Stimulated activated CD8-positive, alpha-beta memory T cell treated with anti-CD3 and anti-CD28 coated beads, Interleukin-12 subunit alpha, Interleukin-12 subunit beta, amount 100 ng/mL, for 1 hour (primary cell): Measurements from ENCODE around the gene SDK1.
A peak's percentile ranks its signal among the peaks of the same experiment; 100 is the strongest.

ENCODE experiments used
- DNase-seq: peaks from one replicate; pipeline ENCODE4 v3.0.0-alpha.2; 2020; ENCODE audit warnings: low read depth

Gene SDK1

GRCh38 chr7:3880228-3880987 lies 579.4 kb downstream of the SDK1 start:
- DNase-seq, result no peak

DNA sequence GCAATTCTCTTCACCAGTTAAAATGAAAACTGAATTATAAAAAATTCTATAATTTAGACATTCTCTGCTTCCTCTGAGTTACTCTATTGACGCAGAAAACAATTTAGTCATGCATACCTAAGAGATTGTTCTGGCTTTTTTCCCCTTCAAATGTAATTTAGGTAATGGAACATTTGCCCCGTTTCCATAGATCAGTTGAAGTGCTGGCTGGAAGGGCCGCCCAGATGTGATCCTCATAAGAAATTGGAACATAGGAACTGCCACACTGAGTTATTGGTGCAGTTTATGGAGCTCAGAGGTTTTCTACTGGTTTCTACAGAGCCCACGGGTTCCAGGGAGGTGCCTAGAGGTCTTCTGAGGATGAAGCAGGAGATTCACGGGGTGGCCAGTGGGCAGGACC lies 581.7 kb downstream of the SDK1 start:
- no peak for DNase-seq

DNA sequence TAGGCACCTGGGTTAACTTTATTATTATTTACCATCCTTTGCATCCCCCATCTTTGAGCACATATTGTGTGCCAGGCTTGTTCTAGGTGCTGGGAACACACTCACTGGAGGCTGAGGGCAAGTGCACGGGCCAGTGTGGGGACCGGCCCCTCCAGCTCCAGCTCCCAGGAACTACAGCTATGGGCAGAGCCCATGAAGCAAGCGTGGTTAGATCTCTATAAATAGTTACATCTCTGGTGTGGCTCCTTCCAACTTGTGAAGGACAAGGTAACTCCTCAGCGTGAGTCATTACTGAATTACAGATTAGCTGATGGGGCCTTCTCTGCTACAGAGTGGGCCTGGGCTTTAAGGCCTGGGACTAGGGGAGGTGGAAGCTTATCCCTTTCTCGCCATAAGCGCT lies 583.5 kb downstream of the SDK1 start:
- no peak for DNase-seq

GRCh38 chr7:3887096-3887690 lies 586.1 kb downstream of the SDK1 start:
- no peak for DNase-seq

- no peak for DNase-seq
Observed at GRCh38 chr7:3888096-3888495, 587.0 kb downstream of the SDK1 start.

DNA sequence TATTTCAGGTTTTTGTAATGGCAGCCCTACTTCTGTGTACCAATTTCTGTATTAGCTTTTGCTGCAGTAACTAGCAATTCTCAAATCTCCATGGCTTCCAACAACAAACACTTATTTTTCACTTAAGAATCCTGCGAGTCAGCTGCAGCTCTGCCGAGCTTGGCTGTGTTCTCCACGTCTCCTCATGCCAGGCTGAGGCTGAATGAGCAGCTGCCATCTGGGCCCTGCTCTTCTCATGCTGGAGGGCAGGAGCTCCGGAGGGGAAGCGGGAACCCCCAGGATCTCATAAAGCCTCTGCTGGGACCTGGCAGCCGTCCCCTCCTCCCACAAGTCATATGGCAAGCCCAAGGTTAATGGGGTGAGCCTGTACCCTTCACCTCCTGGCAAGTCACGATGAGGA lies 591.1 kb downstream of the SDK1 start:
- no peak for DNase-seq

- DNase-seq, result no peak
Observed at GRCh38 chr7:3892686-3893085, 591.6 kb downstream of the SDK1 start.

DNA sequence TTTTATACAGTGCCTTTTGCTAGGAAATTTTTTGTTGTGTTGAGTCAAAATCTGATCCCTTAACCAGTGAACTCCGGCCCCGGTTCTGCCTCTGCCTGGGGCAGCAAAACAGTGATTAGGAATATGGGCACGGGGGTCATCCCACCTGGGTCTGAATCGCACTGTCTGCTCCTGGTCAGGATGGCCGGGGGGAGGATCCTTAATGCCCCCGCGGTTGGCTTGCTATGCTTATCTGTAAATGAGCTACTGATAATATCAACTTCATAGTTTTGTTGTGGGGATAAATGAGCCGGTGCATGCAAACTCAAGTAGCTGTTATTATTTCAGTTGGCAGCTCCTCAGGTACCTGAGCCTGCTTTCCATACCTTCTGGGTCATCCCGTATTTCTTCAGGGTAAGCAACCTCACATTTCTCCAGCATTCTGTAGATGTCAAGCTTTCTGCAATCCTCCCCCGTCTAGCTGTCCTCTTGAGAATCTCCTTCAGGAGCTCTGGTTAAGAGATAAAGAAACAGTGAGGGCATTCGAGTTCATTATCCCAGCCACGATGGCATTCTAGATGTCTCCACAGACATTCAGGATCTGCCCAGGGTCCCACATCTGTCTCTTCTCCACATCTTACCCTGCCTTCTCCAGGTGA lies 592.2 kb downstream of the SDK1 start:
- no peak for DNase-seq

GRCh38 chr7:3893789-3894153 lies 592.7 kb downstream of the SDK1 start:
- no peak for DNase-seq

GRCh38 chr7:3895341-3896116 lies 594.5 kb downstream of the SDK1 start:
- no peak for DNase-seq

DNA sequence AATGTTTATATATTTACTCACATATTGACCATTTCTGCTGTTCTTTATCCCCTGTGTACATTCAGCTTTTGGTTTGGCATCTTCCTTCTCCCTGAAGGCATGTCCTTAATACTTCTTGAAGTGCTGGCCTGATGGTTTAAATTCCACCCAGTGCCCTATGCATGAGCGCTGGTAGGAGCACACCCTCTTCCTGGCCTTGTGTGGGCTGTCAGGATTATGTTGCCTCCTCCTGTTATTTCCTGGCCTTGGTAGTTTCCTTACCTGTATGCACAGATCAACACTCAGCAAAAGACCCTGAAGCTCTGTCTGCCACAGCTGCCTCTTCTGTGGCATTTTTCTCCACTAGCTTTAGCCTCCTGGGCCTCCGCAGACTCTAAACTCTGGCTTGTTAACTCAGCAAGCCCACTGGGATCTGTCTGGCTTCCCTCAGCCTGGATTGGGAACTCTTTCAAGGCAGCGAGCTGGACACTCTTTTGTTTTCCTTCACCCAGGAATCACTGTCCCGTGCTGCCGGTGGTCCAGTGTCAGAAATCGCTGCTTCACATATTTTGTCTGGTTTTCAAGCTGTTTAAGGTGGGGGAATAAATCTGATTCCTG lies 595.2 kb downstream of the SDK1 start:
- no peak for DNase-seq

GRCh38 chr7:3897430-3898372 lies 596.6 kb downstream of the SDK1 start:
- peak; percentile 6 for DNase-seq

DNA sequence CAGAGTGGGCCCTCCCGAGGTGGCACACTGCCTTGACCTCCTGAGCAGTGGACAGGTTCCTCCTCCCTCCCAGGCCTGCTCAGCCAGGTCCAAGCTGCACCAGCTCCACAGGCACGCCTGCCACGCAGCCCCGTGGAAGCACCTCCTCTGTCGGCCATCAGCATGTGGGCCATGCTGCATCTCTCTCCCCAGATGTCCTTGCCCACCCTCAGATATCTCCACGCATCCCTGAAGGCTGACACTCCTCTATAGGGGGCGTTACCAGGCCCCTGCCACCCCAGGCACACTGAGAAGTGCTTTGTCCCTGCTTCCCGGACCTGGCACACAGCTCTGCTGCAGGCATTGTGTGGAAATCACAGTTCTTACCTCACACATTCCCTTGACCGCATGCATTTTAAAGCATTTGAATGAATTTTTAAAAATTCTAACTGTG lies 598.5 kb downstream of the SDK1 start:
- DNase-seq, result no peak

DNA sequence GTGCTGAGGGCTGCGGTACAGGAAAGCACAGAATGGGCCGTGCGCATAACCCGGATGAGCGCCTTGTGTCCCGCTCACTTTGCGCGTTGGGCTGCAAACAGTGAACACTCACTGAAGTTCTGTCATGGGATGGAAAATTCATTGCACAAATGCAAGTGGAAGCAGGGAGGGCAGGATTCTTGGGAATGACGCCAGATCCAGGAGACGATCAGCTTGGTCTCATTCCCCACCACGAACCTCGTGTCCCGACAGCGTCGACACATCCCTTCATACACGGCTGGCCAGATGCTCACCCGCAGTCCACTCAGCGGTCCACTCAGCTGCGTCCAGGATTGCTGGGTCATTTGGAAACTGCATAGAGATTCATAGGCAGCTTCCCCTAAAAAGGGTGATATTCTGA lies 607.1 kb downstream of the SDK1 start:
- DNase-seq, result no peak

DNA sequence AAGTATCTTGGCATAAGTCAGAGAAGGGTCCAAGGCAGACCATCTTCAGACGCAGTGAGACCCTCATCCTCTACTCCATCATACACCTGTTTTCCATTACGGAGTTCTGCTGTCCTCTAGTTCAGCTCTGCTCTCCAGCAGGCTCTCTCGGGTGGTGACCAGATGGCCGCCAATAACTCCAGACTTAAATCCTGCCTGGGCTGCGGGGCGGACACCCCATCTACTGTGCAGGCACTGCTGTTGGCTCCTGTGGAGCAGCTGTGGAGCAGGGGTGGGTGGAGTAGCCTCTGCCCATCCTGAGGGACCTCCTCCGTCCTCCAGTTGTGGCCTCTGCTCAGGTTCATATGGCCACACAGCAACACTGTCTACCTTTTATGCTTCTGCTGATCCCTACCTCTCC lies 608.1 kb downstream of the SDK1 start:
- no peak for DNase-seq

DNA sequence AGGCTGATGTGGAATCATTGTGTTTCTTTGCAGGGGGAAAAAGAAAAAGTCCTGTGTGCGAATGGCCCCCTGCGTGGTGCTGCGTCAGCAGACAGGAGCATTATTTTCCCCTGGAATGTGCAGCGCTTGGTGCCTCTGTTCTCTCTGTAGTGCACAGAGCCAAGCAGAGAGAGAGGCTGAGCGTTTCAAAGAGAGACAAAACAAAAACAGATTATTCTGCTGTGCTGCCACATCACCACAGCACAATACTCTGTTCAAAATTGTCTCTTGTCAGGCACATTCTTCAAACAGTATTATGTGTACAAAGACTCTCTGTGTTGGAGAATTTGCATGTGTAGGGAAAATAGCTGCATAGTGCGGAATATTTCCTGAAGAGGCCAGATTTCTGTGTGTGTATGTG lies 609.0 kb downstream of the SDK1 start:
- DNase-seq, result no peak

GRCh38 chr7:3911685-3912084 lies 610.6 kb downstream of the SDK1 start:
- no peak for DNase-seq

DNA sequence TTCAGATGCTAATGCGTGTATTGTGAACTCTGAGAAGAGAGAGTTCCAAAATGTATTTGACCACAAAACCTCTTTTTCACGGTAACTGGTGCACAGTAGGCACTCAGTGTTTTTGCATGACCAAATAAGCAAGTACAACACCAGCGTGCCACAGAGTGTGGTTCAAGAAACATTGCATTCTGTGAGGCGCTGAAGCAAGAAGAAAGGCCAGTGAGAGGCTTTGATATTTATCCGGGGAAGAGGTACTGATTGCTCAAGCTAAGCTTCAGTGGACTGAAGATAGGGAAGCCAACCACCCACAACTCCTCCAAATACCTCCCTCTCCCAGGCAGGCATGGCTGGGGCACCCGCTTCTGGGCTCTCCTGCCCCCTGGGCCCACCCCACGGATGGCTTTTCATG lies 611.2 kb downstream of the SDK1 start:
- no peak for DNase-seq

DNA sequence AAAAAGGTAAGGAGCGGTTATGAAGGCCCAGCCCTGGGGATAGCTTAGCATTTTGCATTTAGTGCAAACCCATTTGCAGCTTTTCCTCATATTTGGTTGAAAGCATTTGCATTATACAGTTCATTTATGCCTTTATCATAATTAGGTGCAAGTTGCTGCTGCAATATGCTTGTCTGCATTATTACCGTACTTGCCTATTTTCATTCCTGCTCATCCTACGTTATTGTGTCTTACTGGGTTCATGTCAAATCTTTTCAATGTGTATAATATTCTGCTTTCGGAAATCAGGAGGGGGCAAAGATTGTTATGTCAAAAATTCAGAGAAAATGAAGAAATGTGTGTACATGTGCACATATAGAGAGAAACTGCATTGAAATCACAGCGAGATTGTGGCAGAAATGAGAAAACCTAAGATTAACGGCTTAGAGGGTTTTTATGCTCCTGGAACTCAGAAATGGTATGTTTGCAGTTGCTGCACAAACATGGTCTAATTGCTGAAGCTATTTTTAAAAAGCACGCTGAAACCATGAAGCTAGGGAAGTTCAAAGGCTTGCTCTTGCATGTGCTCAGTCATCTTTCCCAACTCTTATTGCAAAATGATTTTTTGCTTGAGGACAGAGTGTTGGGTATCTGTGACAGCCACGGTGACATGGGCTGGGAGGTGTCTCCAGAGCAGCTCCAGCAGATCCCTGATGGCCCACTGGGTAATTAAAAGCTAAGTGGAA lies 613.2 kb downstream of the SDK1 start:
- DNase-seq, result no peak

GRCh38 chr7:3915337-3915878 lies 614.4 kb downstream of the SDK1 start:
- DNase-seq, result no peak
